GM18507 (cell line): ENCODE measurements around the gene TUT7.
A peak's percentile ranks its signal among the peaks of the same experiment; 100 is the strongest.
"Not testable (repeated sequence)": the region's sequence is repeated elsewhere in the genome, so short reads cannot be mapped to it uniquely, and the experiment has no call there.

Experiments used
- DNase-seq: peaks from one replicate; pipeline ENCODE4 v3.0.0; 2011; ENCODE audit warnings: low read depth; ENCODE audit not compliant: insufficient read length; ENCODE audit errors: extremely low spot score
- FAIRE-seq: peaks from 2 replicates; lab custom pipeline; 2011; peaks lifted over from hg19 to GRCh38; lab: Jason Lieb, UNC

Gene TUT7, protein sequence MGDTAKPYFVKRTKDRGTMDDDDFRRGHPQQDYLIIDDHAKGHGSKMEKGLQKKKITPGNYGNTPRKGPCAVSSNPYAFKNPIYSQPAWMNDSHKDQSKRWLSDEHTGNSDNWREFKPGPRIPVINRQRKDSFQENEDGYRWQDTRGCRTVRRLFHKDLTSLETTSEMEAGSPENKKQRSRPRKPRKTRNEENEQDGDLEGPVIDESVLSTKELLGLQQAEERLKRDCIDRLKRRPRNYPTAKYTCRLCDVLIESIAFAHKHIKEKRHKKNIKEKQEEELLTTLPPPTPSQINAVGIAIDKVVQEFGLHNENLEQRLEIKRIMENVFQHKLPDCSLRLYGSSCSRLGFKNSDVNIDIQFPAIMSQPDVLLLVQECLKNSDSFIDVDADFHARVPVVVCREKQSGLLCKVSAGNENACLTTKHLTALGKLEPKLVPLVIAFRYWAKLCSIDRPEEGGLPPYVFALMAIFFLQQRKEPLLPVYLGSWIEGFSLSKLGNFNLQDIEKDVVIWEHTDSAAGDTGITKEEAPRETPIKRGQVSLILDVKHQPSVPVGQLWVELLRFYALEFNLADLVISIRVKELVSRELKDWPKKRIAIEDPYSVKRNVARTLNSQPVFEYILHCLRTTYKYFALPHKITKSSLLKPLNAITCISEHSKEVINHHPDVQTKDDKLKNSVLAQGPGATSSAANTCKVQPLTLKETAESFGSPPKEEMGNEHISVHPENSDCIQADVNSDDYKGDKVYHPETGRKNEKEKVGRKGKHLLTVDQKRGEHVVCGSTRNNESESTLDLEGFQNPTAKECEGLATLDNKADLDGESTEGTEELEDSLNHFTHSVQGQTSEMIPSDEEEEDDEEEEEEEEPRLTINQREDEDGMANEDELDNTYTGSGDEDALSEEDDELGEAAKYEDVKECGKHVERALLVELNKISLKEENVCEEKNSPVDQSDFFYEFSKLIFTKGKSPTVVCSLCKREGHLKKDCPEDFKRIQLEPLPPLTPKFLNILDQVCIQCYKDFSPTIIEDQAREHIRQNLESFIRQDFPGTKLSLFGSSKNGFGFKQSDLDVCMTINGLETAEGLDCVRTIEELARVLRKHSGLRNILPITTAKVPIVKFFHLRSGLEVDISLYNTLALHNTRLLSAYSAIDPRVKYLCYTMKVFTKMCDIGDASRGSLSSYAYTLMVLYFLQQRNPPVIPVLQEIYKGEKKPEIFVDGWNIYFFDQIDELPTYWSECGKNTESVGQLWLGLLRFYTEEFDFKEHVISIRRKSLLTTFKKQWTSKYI (N-terminal part only)

DNA sequence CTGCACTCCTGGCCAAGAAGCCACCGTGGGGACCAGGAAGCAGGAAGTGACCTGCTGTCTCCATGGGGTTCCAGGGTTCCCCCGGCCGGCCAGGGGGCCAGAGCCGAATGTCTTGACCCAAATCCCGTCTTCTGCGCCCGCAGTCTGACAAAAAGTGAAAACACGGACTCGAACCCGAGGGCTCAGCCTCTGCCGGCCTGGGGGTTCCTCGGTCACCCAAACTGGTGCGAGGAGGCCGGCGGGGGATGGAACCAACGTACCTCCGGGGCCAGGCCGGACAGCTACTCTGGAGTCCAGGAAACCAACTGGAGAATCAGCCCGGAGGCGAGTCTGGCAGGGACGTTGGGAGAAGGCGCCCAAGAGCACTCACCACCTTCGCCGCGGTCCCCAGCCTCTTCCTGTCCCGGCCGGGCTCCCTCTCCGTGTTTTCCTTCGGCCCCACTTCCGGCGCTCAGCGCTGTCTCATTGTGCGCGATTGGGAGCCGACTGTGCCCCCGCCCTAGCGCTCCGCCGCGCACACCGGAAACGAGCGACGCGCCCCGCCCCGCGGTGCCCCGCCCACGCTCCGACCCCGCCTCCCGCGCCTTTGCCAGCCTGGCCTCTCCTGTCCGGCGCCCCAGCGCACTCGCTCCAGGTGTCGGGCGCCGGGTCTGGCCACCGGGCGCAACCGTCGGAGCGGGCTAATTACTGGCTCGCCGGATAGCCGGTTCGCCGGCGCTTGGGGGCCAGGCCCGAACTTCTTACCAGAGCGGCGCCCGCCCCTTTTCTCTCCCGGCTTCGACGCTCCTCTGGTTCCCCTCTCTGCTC is at the start of gene TUT7:
TSS of gene TUT7 (minus strand) at position 400 of the 807 bp plus-strand sequence. CDS start 1,211 bp downstream, outside the sequence.
- FAIRE-seq, result peak; percentile 89
- DNase-seq, result peak; percentile 88

DNA sequence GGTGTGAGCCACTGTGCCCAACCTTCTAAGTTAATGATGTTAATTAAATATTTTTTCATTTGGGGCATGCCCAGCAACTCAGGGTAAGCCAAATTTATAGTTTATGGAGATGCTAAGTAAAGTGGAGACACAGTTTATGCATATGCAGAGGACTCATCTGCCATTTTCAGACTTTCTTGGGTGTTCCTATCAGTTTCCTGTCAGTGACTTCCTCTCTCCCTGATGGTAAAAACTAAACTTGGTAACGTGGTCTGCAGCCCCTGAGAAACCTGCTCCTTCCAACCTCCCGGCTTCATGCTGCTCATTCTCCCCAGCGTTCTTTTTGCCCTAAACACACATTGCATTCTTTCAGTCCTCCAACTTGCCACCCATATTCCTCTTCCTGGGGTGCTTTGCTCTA is 48.4 kb upstream of the TUT7 start:
- no peak for FAIRE-seq
- no peak for DNase-seq

DNA sequence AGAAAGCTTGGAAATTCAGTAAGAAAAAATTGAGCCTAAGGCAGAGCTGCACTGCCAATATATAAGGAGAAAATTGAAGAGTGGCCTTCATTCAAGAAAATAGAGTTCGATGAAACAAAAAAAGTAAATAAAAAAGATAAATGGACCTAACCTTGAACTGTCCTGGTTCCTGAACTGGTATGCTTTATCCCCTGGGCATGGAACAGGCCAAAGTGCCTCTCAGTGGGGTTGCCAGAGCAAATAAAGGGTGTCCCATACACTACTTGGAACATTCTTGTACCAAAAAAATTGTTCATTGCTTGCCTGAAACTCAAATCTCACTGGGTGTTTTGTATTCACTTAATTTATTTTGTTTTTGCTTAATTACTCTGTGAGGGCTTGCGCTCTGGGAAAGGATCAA is 42.2 kb upstream of the TUT7 start:
- FAIRE-seq (no peak), DNase-seq (no peak)

DNA sequence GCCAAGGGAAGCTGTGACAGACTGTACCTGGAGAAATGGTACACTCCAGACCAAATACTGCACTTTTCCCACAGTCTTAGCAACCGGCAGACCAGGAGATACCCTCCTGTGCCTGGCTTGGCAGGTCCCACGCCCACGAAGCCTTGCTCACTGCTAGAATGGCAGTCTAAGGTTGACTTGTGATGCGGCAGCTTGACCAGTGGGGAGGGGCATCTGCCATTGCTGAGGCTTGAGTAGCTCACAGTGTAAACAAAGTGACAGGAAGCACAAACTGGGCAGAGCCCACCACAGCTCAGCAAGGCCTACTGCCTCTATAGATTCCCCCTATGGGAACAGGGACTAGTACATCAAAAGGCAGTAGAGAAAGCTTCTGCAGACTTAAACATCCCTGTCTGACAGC is 36.0 kb upstream of the TUT7 start:
- DNase-seq, FAIRE-seq: not testable (repeated sequence)

DNA sequence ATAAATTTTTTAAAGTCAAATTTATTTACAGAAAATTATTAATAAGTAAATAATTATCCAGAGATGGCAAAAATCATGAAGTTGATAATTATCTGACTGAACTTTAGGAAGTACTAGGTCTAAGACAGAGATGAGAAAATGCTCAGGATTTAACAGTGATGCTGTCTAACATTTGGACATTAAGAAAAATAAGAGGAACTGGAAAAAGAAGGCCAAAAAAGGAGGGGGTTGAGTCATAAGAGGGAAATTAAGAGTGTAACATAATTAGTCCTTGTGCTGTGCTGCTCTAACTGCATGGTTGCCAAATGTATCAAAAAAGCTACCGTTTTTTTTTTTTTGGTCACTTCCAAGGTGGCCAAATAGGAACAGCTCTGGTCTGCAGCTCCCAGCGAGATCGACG is 35.4 kb upstream of the TUT7 start:
- no peak for DNase-seq

DNA sequence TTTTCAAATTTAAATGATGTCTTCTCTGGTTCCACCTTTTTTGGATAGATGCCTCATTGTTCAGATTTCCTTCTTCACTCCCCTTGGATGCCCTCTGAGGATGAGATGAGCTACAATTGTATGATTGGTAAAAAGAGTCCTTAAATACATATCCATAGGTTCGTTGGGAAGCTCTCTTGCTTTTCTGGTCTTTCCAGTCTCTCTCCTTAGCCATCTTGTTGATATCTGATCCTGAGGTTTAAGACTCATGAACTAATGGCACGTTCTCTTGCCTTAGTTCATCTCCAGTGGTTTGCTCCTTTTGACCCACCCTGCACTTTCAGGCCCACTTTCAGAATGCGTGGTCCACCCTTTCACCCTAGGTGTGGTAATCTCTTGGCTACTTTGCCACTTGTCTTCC is 33.2 kb upstream of the TUT7 start:
- no peak for DNase-seq
- no peak for FAIRE-seq

More for the DNA sequence above, 35.4 kb upstream of the TUT7 start:
- FAIRE-seq, result no peak

DNA sequence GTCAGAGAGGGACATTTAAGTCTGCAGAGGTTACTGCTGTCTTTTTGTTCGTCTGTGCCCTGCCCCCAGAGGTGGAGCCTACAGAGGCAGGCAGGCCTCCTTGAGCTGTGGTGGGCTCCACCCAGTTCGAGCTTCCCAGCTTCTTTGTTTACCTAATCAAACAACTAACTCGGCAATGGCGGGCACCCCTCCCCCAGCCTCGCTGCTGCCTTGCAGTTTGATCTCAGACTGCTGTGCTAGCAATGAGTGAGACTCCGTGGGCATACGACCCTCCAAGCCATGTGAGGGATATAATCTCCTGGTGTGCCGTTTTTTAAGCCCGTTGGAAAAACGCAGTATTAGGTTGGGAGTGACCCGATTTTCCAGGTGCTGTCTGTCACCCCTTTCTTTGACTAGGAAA is 28.8 kb upstream of the TUT7 start:
- DNase-seq, FAIRE-seq: not testable (repeated sequence)

DNA sequence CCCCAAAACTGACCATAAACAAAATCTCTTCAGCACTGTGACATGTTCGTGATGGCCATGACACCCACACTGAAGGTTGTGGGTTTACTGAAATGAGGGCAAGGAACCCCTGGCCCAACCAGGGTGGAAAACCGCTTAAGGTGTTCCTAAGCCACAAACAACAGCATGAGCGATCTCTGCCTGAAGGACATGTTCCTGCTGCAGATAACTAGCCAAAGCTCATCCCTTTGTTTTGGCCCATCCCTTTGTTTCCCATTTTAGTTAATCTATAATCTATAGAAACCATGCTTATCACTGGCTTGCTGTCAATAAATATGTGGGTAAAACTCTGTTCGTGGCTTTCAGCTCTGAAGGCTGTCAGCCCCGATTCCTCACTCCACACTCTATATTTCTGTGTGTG is 21.8 kb upstream of the TUT7 start:
- DNase-seq (no peak), FAIRE-seq (no peak)

DNA sequence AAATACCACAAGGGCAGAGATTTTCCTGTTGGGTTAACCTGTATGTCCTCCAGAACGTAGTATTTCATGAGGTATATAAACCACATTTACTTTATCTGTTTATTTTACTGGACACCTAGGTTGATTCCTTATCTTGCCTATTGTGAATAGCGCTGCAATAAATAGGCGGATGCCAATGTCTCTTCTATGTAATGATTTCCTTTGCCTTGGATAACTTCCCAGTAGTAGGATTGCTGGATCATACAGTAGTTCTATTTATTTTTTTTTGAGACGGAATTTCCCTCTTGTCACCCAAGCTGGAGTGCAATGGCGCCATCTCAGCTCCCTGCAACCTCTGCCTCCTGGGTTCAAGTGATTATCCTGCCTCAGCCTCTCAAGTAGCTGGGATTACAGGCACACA is 15.6 kb upstream of the TUT7 start:
- DNase-seq, result no peak
- no peak for FAIRE-seq

DNA sequence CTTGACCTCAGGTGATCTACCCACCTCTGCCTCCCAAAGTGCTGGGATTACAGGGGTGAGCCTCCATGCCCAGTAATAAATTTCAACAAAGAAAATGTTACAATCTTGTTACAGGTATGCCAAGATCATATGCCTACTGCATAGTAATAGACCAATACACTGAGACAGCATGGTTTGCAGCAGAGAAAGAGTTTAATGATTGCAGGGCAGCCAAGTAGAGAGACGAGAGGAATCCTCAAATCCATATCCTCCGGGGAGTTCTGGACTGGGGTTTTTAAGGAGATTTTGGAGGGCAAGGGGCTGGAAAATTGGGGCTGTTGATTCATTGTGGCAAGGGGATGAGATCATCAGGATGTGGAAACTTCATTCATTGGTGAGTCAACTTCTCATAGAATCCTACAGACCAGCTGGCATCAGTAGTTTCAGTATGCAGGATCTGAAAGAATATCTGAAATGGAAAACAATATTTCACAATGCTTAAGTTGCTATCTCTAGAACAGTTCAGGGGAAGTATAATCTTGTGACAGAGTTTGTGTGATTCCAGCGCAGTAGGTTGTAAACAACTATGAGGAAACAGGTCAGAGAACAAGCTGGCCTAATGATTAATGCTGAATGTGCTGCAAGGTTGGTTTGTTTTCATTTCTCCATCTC is 14.8 kb upstream of the TUT7 start:
- no peak for DNase-seq
- FAIRE-seq, result no peak

DNA sequence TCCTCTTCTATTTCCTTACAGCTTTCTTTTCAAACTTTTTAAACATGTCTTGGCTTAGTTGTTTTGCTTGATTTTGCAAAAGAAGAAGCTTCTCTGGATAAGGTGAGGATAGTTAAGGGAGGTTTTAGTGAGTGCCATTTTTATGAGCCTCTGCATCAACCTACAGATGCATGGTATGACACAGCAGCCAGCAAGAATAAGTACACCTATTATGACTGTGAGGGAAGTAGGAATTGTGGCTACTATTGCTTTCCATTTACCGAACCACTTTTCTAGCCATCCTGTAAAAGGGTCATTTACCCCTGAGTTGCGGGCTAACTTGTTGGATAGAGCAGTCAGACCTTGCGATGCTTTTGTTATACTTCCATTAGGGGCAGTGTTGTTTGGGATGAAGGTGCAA is 7.0 kb upstream of the TUT7 start:
- FAIRE-seq, result no peak
- no peak for DNase-seq

DNA sequence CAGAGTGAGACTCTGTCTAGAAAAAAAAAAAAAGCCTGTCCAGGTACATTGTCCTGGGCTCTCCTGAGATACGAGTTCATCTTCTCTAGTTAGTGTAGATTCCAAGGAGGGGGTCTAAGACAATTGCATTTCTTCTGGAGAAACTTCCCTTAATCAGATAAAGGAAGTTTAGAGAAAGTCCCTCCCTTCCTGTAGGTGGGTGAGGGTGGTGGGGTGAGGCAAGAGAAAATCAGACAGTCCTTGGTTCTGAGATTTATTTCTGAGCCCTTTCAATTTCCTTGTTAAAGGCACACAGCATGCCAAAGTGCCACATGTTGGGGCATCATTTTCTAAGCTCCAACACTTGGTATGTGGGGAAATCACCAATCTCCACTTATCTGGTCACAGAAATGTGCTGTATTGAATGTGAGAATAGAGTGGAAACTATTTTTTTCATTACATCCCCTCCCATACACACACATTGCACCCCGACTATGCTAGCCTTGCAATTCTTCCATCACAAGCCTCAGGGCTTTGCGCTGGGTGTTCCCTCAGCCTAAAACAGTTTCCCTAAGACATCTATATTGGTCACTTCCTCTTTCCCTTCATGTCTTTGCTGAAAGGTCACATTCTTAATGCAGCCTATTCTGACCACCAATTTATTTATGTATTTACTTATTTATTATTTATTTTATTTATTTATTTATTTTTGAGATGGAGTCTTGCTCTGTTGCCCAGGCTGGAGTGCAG is 5.1 kb upstream of the TUT7 start:
- DNase-seq, result no peak
- no peak for FAIRE-seq

DNA sequence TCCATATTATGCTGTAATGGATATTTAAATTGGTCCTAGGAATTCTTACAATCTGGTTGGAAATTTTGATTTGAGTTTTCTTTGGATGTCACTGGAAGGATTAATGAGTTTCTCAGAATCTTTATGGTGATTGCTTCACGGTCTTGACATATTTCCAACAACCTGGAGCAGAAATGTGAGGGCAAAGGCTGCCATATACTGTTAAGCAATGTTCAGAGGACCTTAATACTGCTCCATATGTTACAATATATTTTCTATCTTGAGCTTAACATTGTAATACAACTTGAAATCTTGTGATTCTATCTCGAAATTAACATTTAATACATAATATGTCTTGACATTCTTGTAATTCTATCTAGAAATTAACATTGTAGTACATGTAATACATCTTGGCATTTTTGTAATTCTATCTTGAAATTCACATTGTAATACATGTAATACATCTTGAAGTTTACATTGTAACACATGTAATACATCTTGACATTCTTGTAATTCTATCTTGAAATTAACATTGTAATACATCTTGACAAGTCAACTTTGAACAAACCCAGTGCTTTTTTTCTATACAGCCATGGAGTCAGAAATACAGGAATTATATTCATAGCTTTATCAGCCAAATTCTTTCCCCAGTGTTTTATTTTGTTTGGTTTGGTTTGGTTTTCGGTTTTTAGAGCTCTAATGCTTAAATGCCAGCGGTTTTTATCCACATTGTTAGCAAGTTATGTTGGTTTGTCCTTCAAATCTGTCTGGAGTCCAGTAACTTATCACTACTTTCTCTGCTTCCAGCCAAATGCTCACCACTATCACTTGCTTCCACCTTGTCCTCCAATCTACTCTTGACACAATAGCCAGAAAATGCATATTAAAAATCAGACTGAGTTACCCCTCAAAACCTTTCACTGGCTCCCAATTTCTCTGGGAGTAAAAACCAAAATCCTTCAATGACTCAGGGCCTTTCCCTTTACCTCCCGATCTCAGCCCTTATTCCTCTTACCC is 3.0 kb upstream of the TUT7 start:
- DNase-seq, result no peak
- no peak for FAIRE-seq

DNA sequence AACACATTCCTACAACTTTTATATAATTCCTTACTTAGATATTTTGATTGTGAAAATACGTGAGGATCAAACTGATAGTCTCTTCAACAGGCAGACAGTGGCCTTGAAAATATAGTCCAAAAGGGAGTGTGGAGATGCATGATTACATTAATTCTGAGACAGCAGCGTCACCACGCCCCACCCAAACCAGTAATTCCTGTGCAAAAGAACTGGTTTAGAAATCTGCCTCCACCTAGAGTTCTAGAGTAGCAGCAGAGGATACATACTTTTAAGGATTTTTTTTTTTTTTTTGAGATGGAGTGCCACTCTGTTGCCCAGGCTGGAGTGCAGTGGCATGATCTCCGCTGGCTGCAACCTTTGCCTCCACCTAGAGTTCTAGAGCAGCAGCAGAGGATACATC is 1.6 kb upstream of the TUT7 start:
- DNase-seq, result no peak
- FAIRE-seq, result no peak

DNA sequence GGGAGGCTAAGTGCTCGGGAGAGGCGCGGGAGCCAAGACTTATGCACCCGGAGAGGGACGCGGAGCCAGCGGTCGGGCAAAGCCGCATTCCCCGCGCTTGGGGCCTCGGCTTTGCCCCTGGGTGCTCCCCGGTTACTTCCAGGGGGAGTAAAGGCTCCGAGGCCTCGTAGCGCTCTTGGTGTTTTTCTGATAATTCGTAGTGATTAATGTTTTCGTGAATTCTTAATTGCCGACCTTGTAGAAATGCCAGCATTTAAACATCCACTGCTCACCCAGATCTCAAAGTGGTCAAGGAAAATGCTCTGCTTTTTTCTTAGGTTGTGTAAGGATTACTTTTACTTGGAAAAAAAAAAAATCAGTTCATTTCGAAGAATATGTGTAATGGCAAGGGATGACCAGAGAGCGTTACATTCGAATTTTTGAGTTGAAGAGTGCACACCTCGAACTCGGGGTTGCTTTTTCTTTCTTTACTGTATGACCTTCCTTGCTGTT is 654 bp upstream of the TUT7 start:
- FAIRE-seq (no peak), DNase-seq (no peak)

DNA sequence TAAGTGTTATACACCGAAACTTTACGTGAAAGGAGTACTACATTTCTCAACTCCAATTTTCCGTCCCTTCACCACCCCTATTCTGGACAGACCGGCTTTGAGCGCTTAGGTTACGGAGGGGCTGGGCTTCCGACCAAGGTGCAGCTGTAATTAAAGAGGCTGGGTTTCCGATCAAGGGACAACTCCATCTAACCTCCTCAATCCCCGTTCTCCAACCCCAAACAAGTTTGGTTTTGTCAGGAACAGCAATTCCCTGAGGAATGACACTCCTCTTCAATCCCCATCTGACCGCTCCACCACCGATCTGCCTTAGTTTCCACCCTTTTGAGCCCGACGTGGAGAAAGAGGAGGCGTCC is 577 bp downstream of the TUT7 start:
- DNase-seq (no peak), FAIRE-seq (peak; percentile 60)
